HG02642 (cell line): Measurements from ENCODE around the gene DYNLT2B.
"Not testable (repeated sequence)": the region's sequence is repeated elsewhere in the genome, so short reads cannot be mapped to it uniquely, and the experiment has no call there.

ENCODE experiments used
- ATAC-seq: cut with Tn5 transposase; IDR thresholded peaks from one replicate; pipeline ENCODE4 v1.9.1; 2021; ENCODE audit warnings: mild to moderate bottlenecking; ENCODE audit not compliant: unreplicated experiment, poor library complexity

The DYNLT2B gene

DNA sequence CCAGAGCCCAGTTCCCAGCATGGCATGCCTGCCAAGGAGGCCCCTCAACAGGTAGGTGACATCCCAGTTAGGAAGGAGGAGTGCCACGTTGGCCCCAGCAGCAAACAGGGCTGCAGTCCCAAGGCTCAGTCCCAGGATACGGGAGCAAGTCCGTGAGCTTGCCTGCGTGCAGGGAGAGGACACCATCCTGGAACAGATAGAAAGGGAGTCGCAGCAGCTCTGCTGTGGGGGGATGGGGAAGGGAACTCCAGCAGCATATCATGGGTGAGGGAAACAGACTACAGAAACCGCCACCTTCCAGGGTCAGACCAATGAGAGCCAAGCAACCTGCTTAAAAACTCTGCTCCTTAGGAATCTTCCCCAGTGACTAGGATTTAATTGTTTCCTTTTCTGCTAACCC is 9.4 kb upstream of the DYNLT2B start:
- ATAC-seq: no peak

DNA sequence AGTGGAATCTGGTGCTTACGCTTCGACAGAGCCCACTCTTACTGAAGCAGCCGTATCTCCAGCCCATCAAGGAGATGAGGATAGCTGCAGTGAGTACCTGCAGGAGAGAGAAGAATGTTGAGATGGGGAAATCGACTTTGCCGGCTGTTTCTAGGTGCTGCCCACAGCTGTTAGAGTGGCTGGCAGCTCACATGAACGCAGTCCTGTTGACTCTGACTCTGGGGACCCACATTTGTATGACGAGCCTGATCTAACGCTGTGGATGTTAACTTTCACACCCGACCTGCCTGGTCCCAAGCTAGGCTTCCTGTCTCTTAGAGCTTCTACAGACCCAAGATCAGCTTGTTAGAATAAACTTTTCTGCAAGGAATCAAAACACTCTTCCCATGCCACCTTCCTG is 8.9 kb upstream of the DYNLT2B start:
- no peak for ATAC-seq

DNA sequence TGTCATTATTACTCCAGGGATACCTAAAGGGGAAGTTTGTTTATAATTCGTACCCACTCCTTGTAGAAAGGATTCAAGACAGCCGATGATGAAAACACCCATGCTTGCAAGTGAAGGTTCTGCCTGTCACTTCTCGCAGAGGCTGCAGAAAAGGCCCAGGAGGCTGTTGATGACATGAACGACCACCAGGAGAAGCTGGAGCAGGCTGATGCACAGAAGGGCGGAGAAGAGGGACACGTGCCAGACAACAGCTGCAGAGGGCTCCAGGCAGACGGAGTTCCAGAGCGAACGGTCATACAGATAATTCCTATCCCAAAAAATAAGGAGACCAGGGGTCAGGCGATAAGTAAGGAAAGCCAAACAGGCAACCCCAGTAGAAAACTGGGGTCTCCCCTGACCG is 5.7 kb upstream of the DYNLT2B start:
- no peak for ATAC-seq

DNA sequence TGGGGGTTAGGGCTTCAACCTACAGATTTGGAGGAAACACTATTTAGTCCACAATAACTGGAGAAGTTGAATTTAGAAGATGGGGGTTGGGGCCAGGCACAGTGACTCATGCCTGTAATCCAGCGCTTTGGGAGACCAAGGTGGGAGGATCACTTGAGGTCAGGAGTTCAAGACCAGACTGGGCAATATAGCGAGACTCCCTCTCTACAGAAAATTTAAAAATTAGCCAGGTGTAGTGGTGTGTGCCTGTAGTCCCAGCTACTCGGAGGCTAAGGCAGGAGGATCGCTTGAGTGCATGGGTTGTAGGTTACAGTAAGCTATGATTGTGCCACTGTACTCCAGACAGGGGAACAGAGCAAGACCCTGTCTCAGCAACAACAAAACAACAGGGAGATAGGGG is 5.0 kb upstream of the DYNLT2B start:
- ATAC-seq: no peak

DNA sequence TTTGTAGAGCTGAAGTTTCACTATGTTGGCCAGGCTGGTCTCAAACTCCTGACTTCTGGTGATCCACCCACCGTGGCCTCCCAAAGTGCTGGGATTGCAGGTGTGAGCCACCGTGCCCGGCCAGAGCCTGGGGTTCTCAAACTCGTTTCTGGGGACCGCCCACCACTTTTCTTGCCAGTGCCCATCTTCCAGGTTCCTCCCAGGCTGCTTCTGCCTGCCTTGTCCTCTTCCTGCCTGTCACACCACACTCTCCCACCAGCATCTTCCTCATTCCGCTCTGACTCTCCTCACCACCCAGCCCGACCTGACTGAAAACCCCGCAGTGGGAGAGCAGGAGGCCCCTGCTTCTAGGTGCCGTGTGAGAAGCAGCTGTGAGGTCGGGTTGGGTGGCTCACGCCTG is 3.1 kb upstream of the DYNLT2B start:
- ATAC-seq: no peak

DNA sequence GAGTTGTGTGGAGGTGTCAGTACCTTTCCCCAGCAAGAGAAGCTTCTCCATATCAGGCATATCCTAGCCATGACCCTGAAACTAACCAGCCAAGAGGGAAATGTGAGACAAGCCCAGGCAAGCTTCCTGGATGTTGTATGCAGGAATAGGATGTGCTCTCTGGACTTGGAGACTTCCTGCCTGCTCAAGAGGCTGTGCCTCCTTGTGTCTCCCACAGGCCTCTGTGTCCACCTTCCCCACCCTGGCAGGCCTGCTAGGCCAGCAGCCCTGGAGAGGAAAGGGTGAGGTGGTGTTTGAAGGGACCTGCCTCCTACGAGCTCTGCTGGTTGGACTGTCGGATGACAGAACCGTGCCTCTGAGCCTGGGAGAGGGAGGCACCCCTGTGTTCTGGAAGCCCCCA is 2.1 kb upstream of the DYNLT2B start:
- ATAC-seq: no peak

DNA sequence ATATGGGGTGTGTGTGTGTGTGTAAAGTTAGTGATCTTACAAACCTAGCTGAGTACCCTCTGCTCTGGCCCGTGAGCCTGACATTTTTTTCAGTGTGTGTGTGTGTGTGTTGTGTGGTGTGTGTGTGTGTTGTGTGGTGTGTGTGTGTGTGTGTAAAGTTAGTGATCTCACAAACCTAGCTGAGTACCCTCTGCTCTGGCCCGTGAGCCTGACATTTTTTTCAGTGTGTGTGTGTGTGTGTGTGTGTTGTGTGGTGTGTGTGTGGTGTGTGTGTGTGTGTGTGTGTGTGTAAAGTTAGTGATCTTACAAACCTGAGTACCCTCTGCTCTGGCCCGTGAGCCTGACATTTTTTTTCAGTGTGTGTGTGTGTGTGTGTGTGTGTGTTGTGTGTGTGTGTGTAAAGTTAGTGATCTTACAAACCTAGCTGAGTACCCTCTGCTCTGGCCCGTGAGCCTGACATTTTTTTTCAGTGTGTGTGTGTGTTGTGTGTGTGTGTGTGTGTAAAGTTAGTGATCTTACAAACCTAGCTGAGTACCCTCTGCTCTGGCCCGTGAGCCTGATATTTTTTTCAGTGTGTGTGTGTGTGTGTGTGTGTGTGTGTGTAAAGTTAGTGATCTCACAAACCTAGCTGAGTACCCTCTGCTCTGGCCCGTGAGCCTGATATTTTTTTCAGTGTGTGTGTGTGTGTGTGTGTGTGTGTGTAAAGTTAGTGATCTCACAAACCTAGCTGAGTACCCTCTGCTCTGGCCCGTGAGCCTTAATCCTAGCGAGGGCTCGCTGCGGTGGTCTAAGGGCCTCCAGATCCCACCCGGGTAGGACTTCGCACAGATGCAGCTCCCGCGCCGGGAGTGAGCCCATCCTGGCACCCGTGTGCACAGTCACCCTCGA is 997 bp downstream of the DYNLT2B start:
- not testable (repeated sequence) for ATAC-seq

DNA sequence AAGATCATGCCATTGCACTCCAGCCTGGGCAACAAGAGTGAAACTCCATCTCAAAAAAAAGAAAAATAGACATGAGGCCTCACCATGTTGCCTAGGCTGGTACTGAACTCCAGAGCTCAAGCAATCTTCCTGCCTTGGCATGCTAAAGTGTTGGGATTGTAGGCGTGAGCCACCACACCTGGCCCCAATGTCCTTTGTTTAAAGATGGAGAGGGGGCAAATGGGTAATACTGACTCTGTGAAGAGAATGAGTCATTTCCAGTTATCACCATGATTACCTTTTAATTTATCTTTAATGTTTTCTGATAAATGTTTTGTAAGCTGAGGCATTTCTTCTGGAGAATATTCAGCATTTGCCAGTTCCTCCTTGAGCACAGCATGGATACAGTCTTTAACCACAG is 2.2 kb downstream of the DYNLT2B start:
- no peak for ATAC-seq

DNA sequence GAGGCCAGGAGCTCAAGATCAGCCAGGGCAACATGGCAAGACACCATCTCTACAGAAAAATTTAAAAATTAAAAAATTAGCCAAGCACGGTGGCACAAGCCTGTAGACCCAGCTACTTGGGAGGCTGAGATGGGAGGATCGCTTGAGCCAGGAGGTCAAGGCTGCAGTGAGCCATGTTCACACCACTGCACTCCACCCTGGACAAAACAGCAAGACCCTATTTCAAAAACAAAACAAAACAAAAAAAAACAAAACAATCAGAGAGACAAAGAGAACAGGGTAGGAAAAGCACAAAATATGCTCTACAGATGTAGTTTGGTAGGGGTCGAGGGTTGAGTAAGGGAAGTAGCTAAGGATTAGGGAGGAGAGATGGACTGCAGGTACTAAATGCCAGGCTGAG is 3.4 kb downstream of the DYNLT2B start:
- no peak for ATAC-seq

DNA sequence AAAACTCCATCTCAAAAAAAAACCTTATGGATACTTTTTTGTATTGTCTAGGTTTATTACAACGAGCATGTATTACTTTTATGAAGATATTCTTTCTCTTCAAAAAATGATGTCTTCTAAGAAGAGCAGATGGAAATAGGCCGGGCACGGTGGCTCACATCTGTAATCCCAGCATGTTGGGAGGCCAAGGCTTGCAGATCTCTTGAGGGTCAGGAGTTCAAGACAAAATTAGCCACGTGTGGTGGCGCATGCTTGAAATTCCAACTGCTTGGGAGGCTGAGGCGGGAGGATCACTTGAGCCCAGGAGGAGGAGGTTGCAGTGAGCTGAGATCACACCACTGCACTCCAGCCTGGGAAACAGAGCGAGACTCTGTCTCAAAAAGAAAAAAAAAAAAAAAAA is 4.0 kb downstream of the DYNLT2B start:
- ATAC-seq: not testable (repeated sequence)

DNA sequence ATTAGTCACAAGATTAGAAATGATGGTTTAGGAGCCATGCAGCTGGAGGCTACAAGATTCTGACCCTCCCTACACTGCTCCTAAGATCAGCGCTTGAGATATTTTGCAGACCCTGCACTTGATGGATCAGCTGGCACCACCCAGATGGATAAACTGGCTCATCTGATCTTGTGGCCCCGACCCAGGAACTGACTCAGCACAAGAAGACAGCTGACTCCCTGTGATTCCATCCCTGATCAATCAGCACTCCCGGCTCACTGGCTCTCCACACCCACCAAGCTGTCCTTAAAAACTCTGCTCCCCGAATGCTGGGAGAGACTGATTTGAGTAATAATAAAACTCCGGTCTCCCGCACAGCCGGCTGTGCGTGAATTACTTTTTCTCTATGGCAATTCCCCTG is 15.1 kb downstream of the DYNLT2B start:
- ATAC-seq: not testable (repeated sequence)

DNA sequence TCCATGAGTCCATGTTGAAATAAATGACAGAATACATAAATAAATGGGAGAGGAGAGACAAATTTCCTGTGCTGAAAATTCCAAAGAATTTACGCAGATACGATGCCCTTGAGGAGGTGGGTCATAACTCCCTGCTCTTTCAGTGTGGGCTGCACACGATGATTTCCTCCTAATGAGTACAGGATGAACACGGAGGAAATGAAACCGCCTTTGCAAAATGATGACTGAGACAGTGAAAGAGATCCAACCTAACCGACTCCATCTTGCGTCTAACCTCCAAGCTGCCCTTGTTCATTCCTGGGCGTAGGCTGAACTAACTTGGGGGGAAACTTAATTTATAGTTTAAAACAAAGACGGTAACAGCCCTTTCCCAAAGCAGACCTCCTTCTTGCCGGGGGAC is 15.5 kb downstream of the DYNLT2B start:
- ATAC-seq: not testable (repeated sequence)

DNA sequence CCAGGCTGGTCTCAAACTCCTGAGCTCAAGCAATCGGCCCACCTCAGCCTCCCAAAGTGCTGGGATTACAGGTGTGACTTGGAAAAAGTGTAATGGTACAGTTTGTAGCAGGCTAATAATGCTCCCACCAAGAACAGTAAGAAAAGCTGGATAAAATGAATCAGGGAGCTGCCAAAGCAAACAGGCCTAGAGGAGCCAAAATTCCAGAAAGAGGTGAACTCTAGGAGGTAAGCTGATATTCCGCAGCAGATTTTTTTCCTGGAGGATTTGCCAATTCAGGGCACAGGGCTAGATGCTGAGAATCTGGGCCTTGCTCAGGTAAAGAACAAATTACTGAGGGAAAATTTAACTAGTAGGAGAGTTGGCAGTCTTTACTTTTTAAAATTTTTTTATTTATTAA is 19.5 kb downstream of the DYNLT2B start:
- ATAC-seq: no peak

DNA sequence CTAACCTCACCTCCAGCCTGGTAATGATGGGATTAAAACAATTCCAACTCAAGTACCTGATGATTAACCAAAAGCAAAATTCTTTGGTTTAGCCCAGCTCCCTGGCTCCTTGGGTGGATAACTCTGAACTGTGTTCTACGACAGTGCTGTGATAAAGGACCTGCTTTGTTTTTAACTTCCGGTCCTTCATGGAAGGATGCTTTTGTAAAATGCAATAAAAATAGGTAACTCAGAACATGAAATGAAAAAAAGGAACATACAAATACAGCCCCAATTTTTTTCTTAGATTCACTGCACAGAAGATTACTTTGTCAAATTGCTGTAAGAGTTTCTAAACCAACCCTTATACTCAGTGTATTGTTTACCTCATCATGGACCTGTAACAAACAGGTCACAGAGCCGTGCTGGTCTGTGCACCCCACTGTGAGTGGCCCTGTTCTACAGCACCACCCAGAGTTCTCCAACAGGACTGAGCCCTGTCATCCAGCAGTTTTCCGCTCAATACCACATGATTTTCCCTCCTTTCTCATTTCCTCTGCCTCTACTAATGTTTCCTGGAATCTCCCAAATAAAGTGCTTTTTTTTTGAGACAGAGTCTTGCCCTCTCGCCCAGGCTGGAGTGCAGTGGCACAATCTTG is 25.6 kb downstream of the DYNLT2B start:
- ATAC-seq: no peak

DNA sequence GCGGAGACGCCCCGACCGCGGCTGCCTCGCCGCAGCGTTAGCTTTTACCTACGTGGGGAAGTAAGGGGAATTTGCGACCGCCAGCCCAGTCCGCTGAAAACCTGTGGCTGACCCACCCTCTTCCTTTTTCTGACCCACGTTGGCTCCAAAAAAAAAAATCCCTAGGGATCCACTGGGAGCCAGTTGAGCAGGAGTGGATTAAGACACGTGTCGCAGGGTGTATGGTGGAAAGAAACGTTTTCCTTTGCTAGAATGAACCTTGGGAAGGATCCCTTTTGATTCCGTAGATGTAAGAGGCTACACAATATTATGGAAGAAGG is 29.9 kb downstream of the DYNLT2B start:
- no peak for ATAC-seq

DNA sequence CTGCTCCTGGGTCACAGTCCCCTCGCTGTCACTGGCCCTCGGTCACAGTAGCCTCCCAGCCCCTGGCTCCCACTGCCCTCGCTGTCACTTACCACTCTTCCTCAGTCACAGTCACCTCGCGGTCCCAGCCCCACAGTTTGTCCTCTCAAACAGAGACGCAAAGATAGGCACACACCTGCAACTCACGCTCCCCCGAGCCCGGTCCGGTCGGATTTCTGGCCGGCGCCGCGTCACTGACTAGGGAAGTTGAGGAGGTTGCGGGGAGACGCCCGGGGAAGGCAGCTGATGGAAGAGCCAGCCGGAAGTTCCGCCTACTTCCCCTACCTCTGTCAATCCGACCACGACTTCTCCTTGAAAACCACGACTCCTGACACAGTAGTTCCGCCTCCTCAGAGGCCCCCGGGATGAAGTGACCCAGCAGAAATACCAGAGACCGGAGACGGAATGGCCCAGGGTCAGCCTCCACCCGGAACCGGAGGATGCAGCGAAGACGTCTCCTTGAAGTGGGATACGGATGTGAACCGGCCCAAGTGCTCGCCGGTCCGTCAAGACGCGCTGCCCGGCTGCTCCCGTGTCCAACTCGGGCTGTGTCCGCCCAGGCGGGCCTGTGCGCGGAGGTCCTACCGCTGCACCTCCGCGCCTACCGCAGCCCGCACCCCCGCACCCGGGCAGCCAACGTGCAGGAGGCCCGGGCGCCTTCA is 30.4 kb downstream of the DYNLT2B start, which contains the start of gene PCYT1A:
Gene PCYT1A (minus strand): TSS at position 287 of the 701 bp plus-strand sequence. CDS start 17,195 bp downstream, outside the sequence.
- ATAC-seq: peak; percentile 88

DNA sequence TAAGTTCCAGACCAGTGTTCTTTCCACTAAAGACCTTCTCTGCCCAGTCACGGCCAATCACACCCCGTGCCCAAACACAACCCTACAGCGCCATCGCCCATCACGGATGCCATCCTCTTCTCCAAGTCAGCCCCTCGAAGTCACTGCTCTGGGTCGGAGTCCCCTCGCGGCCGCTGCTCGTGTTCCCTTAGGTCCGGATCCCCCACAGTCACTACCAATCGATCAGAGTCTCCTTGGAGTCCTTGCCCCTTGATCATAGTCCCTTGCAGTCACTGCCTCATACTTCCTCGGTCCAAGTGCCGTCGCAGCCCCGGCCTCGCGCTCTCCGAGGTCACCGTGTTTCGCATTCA is 31.0 kb downstream of the DYNLT2B start:
- ATAC-seq: no peak

DNA sequence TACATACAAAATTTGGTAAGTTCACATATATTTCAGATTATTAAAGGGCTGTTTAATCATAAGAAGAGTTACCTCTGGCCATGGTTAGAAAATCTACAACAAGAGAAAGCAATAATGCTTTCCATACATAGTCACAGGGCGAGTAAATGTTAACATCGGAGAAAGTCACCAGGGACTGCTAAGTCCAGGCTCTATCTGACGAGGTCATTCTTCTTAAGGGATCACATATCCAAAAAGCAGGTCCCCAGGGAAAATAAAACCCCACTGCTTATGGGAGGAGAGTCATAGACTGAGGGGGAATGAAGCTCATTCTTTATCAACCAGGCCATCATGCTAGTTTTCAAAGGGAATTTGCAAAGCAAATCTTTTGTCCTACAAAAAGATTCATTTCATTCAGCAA is 33.6 kb downstream of the DYNLT2B start:
- no peak for ATAC-seq

DNA sequence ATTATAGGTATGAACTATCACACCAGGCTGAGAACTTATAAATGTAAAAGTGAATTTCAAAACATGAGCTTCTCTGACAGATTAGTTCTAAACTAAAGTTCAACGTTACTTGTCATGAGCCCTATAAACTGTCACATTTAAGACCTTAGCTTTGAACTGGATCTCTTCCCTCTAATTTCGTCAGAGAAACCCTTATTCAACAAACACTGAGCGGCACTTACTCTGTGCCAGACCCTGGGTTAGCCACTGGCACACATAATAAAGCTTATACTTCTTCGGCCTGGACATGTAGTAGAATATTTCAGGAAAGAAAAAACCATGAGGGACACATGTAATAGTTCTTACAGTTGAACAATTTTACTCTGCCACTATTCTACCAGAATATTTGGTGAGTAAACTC is 36.1 kb downstream of the DYNLT2B start:
- no peak for ATAC-seq

DNA sequence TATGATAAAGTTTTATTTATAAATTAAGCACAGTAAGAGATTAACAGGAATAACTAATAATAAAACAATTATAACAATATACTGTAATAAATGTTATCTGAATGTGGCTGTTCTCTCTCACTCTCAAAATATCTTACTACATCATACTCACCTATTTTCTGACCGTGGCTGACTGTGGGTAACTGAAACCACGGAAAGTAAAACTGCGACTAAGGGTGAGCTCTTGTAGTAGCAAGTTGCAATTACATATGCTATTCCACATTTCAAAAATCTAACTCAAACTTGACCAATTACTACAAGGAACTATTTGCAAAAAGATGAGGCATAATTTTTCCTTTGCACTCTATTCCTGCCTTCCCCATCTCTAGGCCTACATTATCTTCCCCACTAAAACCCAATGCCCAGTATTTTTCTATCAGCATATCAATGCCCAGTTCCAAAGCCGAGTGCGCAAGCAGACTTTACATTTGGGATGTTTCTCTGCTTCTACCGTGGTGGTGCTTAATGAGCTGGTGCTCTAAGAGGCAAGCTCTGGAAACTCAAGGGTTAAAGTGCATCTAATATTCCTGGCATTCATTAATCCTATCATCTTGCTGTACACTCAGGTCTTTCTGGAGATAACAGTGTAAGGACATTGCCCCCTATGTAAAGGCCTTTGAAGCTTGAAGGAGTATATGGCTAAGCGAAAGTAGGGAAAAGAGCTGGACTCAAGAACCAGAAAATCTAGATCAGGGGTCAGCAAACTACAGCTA is 37.2 kb downstream of the DYNLT2B start:
- ATAC-seq: peak; percentile 50

DNA sequence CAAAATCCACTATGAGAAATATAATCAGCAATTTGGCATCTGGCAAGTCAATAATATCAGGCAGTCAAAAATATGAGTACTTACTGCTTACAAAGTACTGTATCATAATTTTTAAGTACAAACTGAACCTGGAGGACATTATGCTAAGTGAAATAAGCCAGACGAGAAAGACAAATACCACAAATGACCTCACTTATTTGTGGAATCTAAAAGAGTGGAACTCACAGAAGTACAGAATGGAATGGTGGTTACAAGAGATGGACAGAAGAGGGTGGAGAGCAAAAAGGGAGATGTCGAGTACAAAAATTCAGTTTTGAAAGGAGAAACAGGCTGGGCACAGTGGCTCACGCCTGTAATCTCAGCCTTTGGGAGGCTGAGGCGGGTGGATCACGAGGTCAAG is 42.9 kb downstream of the DYNLT2B start:
- ATAC-seq: no peak
